ENCODE data around the gene SH3BP2. TPM values are rescaled to one million over a fixed set of nuclear protein-coding genes. Genes with fewer than 3 reads are reported as not detected.
A peak's percentile ranks its signal among the peaks of the same experiment; 100 is the strongest.

The SH3BP2 gene
- polyA plus RNA-seq, 1 of the 3 experiments (the other 2 are of a cell fraction), result 25.2 TPM

GRCh38 chr4:2744576-2745270 is 48.2 kb upstream of the SH3BP2 start:
- H2AFZ ChIP-seq (ENCODE audit: low read depth), result no peak overlapping the region
- TF ChIP-seq NFIC (IDR thresholded peaks at IDR 0.05; ENCODE audit: borderline replicate concordance) (no peak), SIN3A (IDR thresholded peaks at IDR 0.05; ENCODE audit: borderline replicate concordance, low read depth, low read length) (no peak), EP300 (IDR thresholded peaks at IDR 0.05; ENCODE audit: borderline replicate concordance in 1 of 2, low read depth in 1 of 2, low read length in 1 of 2) (no peak), RAD21 (IDR thresholded peaks at IDR 0.05; ENCODE audit: low read length) (no peak), RCOR1 (IDR thresholded peaks at IDR 0.05; ENCODE audit: low read length) (no peak), RFX5 (IDR thresholded peaks at IDR 0.05; ENCODE audit: low read length) (no peak), NRF1 (IDR thresholded peaks at IDR 0.05; ENCODE audit: low read depth, low read length) (no peak)
- 0 out of 2 replicates have a peak, but pooled peaks cover 3% of the 10 kb centered on the region for H4K20me1 ChIP-seq (ENCODE audit: insufficient read depth)
- CTCF ChIA-PET, result no interaction called here
- H3K9ac ChIP-seq, result no peak overlapping the region
- POLR2A ChIA-PET, result no interaction called here
- no peak overlapping the region for H3K4me3 ChIP-seq (ENCODE audit: low read depth in 2 of 2, low read length in 1 of 2)
- no peak overlapping the region for H3K4me2 ChIP-seq
- peaks cover 3 to 54% of the 10 kb centered on the region in 2 experiments for H3K36me3 ChIP-seq (replicated peaks in 1 of 2; ENCODE audit: control insufficient read depth in 1 of 2, insufficient read depth in 2 of 2, low read length in 1 of 2)
- no peak for DNase-seq
- no peaks in the 10 kb centered on the region for H3K9me3 ChIP-seq
- peaks cover 19% of the 10 kb centered on the region for H3K79me2 ChIP-seq (ENCODE audit: insufficient read depth)
- no peak overlapping the region for H3K27ac ChIP-seq (ENCODE audit: low read depth in 2 of 2, low read length in 1 of 2)
- 94% methylated on average over 23 of the region's 28 CpGs for WGBS (ENCODE audit: low lambda C conversion rate)
- no peaks in the 10 kb centered on the region for H3K27me3 ChIP-seq (ENCODE audit: insufficient read depth)
- peaks cover 0 to 10% of the 10 kb centered on the region in 2 experiments; a peak in 2 of 4 replicates for H3K4me1 ChIP-seq (ENCODE audit: control insufficient read depth in 1 of 2, insufficient read depth in 2 of 2, low read depth in 1 of 2, low read length in 1 of 2)
- no peaks in the 10 kb centered on the region for H3K9me2 ChIP-seq
- H3F3A ChIP-seq (replicated peaks; ENCODE audit: insufficient read depth), result peaks cover 5% of the 10 kb centered on the region

- Histone ChIP-seq H3K9ac (no peak overlapping the region), H4K20me1 (ENCODE audit: insufficient read depth) (0 out of 2 replicates have a peak, but pooled peaks cover 6% of the 10 kb centered on the region), H3K4me1 (ENCODE audit: control insufficient read depth in 1 of 2, insufficient read depth in 2 of 2, low read depth in 1 of 2, low read length in 1 of 2) (peaks cover 0 to 10% of the 10 kb centered on the region in 2 experiments; a peak in 2 of 4 replicates), H3K9me3 (no peaks in the 10 kb centered on the region), H3K79me2 (ENCODE audit: insufficient read depth) (peaks cover 25% of the 10 kb centered on the region), H3F3A (replicated peaks; ENCODE audit: insufficient read depth) (peaks cover 5% of the 10 kb centered on the region), H3K36me3 (replicated peaks in 1 of 2; ENCODE audit: control insufficient read depth in 1 of 2, insufficient read depth in 2 of 2, low read length in 1 of 2) (peaks cover 3 to 54% of the 10 kb centered on the region in 2 experiments), H3K9me2 (no peaks in the 10 kb centered on the region), H3K4me2 (no peak overlapping the region), H2AFZ (ENCODE audit: low read depth) (no peak overlapping the region), H3K4me3 (ENCODE audit: low read depth in 2 of 2, low read length in 1 of 2) (no peak overlapping the region), H3K27ac (ENCODE audit: low read depth in 2 of 2, low read length in 1 of 2) (peak overlapping the region in 1 of 2 experiments; percentile 28; a peak in 1 of 4 replicates), H3K27me3 (ENCODE audit: insufficient read depth) (no peaks in the 10 kb centered on the region)
- no peak for DNase-seq
- CTCF ChIA-PET, result no interaction called here
- no peak for TF ChIP-seq FOXJ3 (CRISPR knock-in tag; IDR thresholded peaks at IDR 0.05)
- no peak for TF ChIP-seq RXRA (IDR thresholded peaks at IDR 0.05; ENCODE audit: borderline replicate concordance, low read depth)
- TF ChIP-seq RAD21 (IDR thresholded peaks at IDR 0.05; ENCODE audit: low read length), result no peak
- no peak for TF ChIP-seq TEAD4 (IDR thresholded peaks at IDR 0.05; ENCODE audit: borderline replicate concordance, insufficient read depth)
- no peak for TF ChIP-seq FOXM1 (IDR thresholded peaks at IDR 0.05; ENCODE audit: low read depth)
- TF ChIP-seq GABPA (IDR thresholded peaks at IDR 0.05; ENCODE audit: low read depth), result no peak
- no peak for TF ChIP-seq EP300 (IDR thresholded peaks at IDR 0.05; ENCODE audit: borderline replicate concordance in 1 of 2, low read depth in 1 of 2, low read length in 1 of 2)
- POLR2A ChIA-PET, result no interaction called here
- WGBS (ENCODE audit: low lambda C conversion rate), result 100% methylated on average over 5 of the region's 5 CpGs
Measured at GRCh38 chr4:2745516-2745915, 47.4 kb upstream of the SH3BP2 start.

All from SK-N-SH (cell line).